DND-41 (cell line): ENCODE measurements around the gene OR13J1.

Experiments
- ATAC-seq: fragments of 200-7000 bp; cut with Tn5 transposase; 3 replicates; pipeline ENCODE4 v1.9.1; 2021; ENCODE audit warnings: low read depth; ENCODE audit not compliant: insufficient read depth
- DNase-seq: peaks from one replicate; pipeline ENCODE4 v3.0.0-alpha.2; 2020
- H2AFZ ChIP-seq: 2 replicates; pipeline ENCODE4 v1.6.0; 2012; ENCODE audit warnings: low read depth, low read length
- H3K27ac ChIP-seq: 2 replicates; pipeline ENCODE4 v1.5.1; 2012; ENCODE audit warnings: low read length, inconsistent platforms
- H3K27me3 ChIP-seq: fragments of 200-600 bp; sonication (generic); 2 replicates; pipeline ENCODE4 v1.6.0; 2012; ENCODE audit warnings: low read length, mild to moderate bottlenecking, inconsistent platforms; ENCODE audit not compliant: insufficient read depth, poor library complexity
- H3K36me3 ChIP-seq: 2 replicates; pipeline ENCODE4 v1.5.1; 2012; ENCODE audit warnings: low read length, inconsistent platforms; ENCODE audit not compliant: insufficient read depth
- H3K4me1 ChIP-seq: 2 replicates; pipeline ENCODE4 v1.5.1; 2012; ENCODE audit warnings: mild to moderate bottlenecking, low read length; ENCODE audit not compliant: insufficient read depth
- H3K4me2 ChIP-seq: 2 replicates; pipeline ENCODE4 v1.6.0; 2012; ENCODE audit warnings: mild to moderate bottlenecking, moderate library complexity, low read length, inconsistent platforms; ENCODE audit not compliant: insufficient read depth
- H3K4me3 ChIP-seq, 2 experiments: fragments of 200-600 bp in 1 of 2; shearing (Covaris generic) in 1 of 2; 2 replicates each; pipeline ENCODE4 v1.5.1; 2012 to 2016; ENCODE audit warnings: inconsistent platforms in 2 of 2, low read length in 2 of 2, mild to moderate bottlenecking in 2 of 2, low read depth in 1 of 2, moderate library complexity in 1 of 2
- H3K79me2 ChIP-seq: 2 replicates; pipeline ENCODE4 v1.6.0; 2012; ENCODE audit warnings: low read length, inconsistent platforms; ENCODE audit not compliant: insufficient read depth
- H3K9ac ChIP-seq: 2 replicates; pipeline ENCODE4 v1.6.0; 2012; ENCODE audit warnings: low read depth, mild to moderate bottlenecking, inconsistent platforms, low read length, moderate library complexity
- H3K9me3 ChIP-seq: 2 replicates; pipeline ENCODE4 v1.5.1; 2012; ENCODE audit warnings: low read length, moderate library complexity, mild to moderate bottlenecking, inconsistent platforms; ENCODE audit not compliant: insufficient read depth, severe bottlenecking
- H4K20me1 ChIP-seq: 2 replicates; pipeline ENCODE4 v1.6.0; 2012; ENCODE audit warnings: low read length; ENCODE audit not compliant: insufficient read depth
- CTCF ChIP-seq: IDR thresholded peaks from 2 replicates; pipeline ENCODE4 v1.5.1; 2012; ENCODE audit warnings: borderline replicate concordance, low read length, moderate library complexity, mild to moderate bottlenecking; ENCODE audit not compliant: poor library complexity, severe bottlenecking; ENCODE audit errors: extremely low read depth
- EZH2 ChIP-seq: IDR thresholded peaks from 3 replicates; pipeline ENCODE4 v1.6.1; 2012; ENCODE audit warnings: borderline replicate concordance, low read depth, mild to moderate bottlenecking, moderate library complexity, low read length, inconsistent platforms; ENCODE audit not compliant: severe bottlenecking

Gene OR13J1

GRCh38 chr9:35861161-35861897 is 8.9 kb downstream of the OR13J1 start:
- TF ChIP-seq CTCF (no peak), EZH2 (no peak)
- DNase-seq = no peak
- H3K27ac ChIP-seq = no peak overlapping the region
- H4K20me1 ChIP-seq = no peaks in the 10 kb centered on the region
- ATAC-seq = no peak
- H3K27me3 ChIP-seq = no peaks in the 10 kb centered on the region
- H3K4me1 ChIP-seq = no peaks in the 10 kb centered on the region
- no peaks in the 10 kb centered on the region for H3K79me2 ChIP-seq
- no peak overlapping the region for H3K4me3 ChIP-seq
- H3K36me3 ChIP-seq = no peaks in the 10 kb centered on the region
- H3K4me2 ChIP-seq = no peak overlapping the region
- H2AFZ ChIP-seq = no peak overlapping the region
- H3K9ac ChIP-seq = no peak overlapping the region
- no peaks in the 10 kb centered on the region for H3K9me3 ChIP-seq

DNA sequence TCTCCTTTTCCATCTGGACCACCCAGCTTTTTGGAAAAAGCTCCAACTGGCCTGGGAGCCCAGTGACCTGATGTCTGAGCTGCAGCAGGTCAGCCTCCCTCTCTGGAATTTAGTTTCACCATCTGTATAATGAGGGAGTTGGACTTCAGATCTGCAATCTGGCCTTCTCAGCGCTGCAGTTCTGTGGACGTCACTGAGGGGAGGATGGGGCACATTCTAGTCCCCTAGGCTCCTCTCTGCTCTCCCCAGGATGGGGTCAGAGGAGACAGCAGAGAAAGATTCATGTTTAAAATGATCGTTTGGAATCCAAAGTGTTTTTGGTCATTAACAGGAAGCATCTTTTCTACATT is 10.2 kb downstream of the OR13J1 start:
- Histone ChIP-seq H3K4me1 (no peaks in the 10 kb centered on the region), H3K4me2 (no peak overlapping the region), H3K36me3 (no peaks in the 10 kb centered on the region), H3K27me3 (no peaks in the 10 kb centered on the region), H2AFZ (no peak overlapping the region), H3K9me3 (no peaks in the 10 kb centered on the region), H3K9ac (no peak overlapping the region), H3K79me2 (no peaks in the 10 kb centered on the region), H4K20me1 (no peaks in the 10 kb centered on the region), H3K4me3 (no peak overlapping the region), H3K27ac (no peak overlapping the region)
- DNase-seq (no peak), ATAC-seq (no peak)
- TF ChIP-seq CTCF (no peak), EZH2 (no peak)

- Histone ChIP-seq H3K36me3 (no peaks in the 10 kb centered on the region), H4K20me1 (no peaks in the 10 kb centered on the region), H3K79me2 (no peaks in the 10 kb centered on the region), H3K4me2 (no peak overlapping the region), H3K9ac (no peak overlapping the region), H3K27me3 (no peaks in the 10 kb centered on the region), H3K4me1 (no peaks in the 10 kb centered on the region), H3K9me3 (no peaks in the 10 kb centered on the region), H3K4me3 (no peak overlapping the region), H2AFZ (no peak overlapping the region), H3K27ac (no peak overlapping the region)
- peak; percentile 31; the same call in 1 of the 3 replicates for ATAC-seq
- TF ChIP-seq CTCF = no peak
- no peak for DNase-seq
Observed at GRCh38 chr9:35859310-35859989, 10.8 kb downstream of the OR13J1 start.
